ENCODE measurements around the gene BAZ2B.

- no peak for TF ChIP-seq POLR2AphosphoS5 (IDR thresholded peaks at IDR 0.05; ENCODE audit: low read depth, low read length)
- TF ChIP-seq POLR2A (IDR thresholded peaks at IDR 0.05; ENCODE audit: low read depth, low read length): no peak
- TF ChIP-seq TAF1 (IDR thresholded peaks at IDR 0.05; ENCODE audit: low read depth, low read length): no peak
- no peak for TF ChIP-seq SPI1 (IDR thresholded peaks at IDR 0.05; ENCODE audit: low read depth, low read length)
- TF ChIP-seq PAX5 (IDR thresholded peaks at IDR 0.05; ENCODE audit: insufficient read depth, low read length, severe bottlenecking): no peak
- TF ChIP-seq POU2F2 (IDR thresholded peaks at IDR 0.05; ENCODE audit: low read depth, low read length): no peak
Measured at GRCh38 chr2:159371506-159371905, 244.8 kb downstream of the BAZ2B start.
